ENCODE data around the gene VGLL2.

The VGLL2 gene

DNA sequence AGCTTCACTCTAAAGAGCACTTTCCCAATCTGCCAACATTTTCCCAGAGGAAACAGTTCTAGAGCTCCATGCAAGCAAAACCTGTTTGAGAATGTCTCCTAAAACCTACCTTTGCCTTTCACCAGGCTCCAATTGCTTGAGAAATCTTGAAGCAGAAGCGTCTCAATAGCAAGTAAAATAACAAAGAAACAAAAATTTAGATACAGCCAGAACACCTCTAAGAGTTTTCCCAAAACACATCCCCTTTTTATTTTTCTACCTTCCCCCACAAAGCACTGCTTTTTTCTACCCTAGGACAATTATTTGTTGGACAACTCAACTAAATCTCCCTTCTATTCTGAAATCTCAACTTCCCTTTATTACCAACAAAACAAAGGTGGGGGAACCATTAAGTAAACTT lies 3.6 kb downstream of the VGLL2 start:
- no peak overlapping the region for H3K4me3 ChIP-seq (ENCODE audit: low read length)
- DNase-seq (ENCODE audit: low read depth) = no peak
- no peak for TF ChIP-seq CTCF (IDR thresholded peaks at IDR 0.05; ENCODE audit: insufficient read depth, low read depth, low read length, missing control alignments)

GRCh38 chr6:117269638-117270054 lies 4.3 kb downstream of the VGLL2 start:
- DNase-seq (ENCODE audit: low read depth) = no peak
- no peak for TF ChIP-seq CTCF (IDR thresholded peaks at IDR 0.05; ENCODE audit: insufficient read depth, low read depth, low read length, missing control alignments)

GRCh38 chr6:117270055-117270842 lies 4.9 kb downstream of the VGLL2 start:
- no peak overlapping the region for H3K4me3 ChIP-seq (ENCODE audit: low read length)
- TF ChIP-seq CTCF (IDR thresholded peaks at IDR 0.05; ENCODE audit: insufficient read depth, low read depth, low read length, missing control alignments) = no peak

More at GRCh38 chr6:117269638-117270054, 4.3 kb downstream of the VGLL2 start:
- H3K4me3 ChIP-seq (ENCODE audit: low read length) = no peak overlapping the region

DNA sequence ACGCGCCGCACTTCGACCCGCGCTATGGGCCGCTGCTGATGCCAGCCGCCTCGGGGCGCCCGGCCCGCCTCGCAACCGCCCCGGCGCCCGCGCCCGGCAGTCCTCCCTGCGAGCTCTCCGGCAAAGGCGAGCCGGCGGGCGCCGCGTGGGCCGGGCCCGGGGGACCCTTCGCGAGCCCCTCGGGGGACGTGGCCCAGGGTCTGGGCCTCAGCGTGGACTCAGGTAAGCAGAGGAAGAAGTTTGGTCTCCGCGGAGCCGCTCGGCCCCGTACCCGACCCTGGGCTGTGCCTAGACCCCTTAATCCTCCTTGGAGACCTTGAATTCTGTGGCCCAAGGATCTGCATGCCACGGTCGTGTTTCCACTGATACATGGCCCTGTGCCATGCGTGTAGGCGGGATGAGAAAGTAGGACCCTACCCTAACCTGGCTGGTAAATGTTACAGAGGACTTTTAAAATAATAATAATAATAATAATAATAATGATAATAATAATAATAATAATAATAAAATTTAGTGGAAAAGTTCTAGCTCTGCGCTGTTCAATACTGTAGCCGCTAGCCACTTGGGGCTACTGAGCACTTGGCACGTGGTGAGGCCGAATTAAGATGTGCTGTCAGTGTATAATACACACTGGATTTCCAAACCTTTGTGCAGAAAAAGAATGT lies 5.6 kb downstream of the VGLL2 start:
- DNase-seq (ENCODE audit: low read depth) = no peak
- H3K4me3 ChIP-seq (ENCODE audit: low read length) = no peak overlapping the region
- TF ChIP-seq CTCF (IDR thresholded peaks at IDR 0.05; ENCODE audit: insufficient read depth, low read depth, low read length, missing control alignments) = no peak

More at GRCh38 chr6:117270055-117270842, 4.9 kb downstream of the VGLL2 start:
- peak; percentile 42 for DNase-seq (ENCODE audit: low read depth)

GRCh38 chr6:117272032-117272866 lies 6.9 kb downstream of the VGLL2 start:
- TF ChIP-seq CTCF (IDR thresholded peaks at IDR 0.05; ENCODE audit: insufficient read depth, low read depth, low read length, missing control alignments) = no peak
- DNase-seq (ENCODE audit: low read depth) = no peak
- no peak overlapping the region for H3K4me3 ChIP-seq (ENCODE audit: low read length)

DNA sequence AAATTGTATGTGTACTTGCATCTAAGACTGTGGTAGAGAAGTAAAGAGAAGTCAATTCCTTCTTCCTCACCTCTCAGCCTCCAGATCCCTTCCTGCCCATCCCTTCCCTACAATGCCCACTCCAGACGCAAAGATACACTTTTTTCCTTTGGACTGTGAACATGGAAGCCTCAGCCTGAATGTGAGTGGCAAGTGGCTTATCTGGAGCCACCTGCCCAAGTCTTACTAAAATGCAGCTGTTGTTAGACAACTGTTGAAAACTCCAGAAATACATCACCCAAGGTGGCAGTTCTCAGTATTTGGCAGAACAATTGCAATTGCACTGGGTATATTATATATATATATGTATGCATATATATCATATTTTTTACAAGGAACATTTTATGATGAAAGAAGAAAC lies 7.5 kb downstream of the VGLL2 start:
- TF ChIP-seq CTCF (IDR thresholded peaks at IDR 0.05; ENCODE audit: insufficient read depth, low read depth, low read length, missing control alignments) = no peak

More for the DNA sequence above, 7.5 kb downstream of the VGLL2 start:
- DNase-seq (ENCODE audit: low read depth) = no peak
- no peak overlapping the region for H3K4me3 ChIP-seq (ENCODE audit: low read length)

All from epithelial cell of esophagus (primary cell).